HepG2 (cell line): ENCODE data around the gene DOCK4. TPM values are rescaled to one million over a fixed set of nuclear protein-coding genes. Genes with fewer than 3 reads are reported as not detected.
A peak's percentile ranks its signal among the peaks of the same experiment; 100 is the strongest.

Experiments used
- GTF3A ChIP-seq: sonication (generic); formaldehyde crosslinking; conservative IDR thresholded peaks from 2 replicates; pipeline ENCODE4 v1.4.0; 2020; ENCODE audit warnings: mild to moderate bottlenecking, missing genetic modification reagents
- HDAC2 ChIP-seq: sonication (generic); formaldehyde crosslinking; IDR thresholded peaks from 2 replicates; pipeline ENCODE4 v1.4.0; 2020; ENCODE audit warnings: missing genetic modification reagents
- MAZ ChIP-seq, 2 experiments: sonication (generic) in 1 of 2; formaldehyde crosslinking in 1 of 2; IDR thresholded peaks; 2 replicates each; pipeline versions ENCODE4 v1.5.0 to v1.6.1; 2012 to 2020; ENCODE audit warnings: low read depth in 2 of 2, mild to moderate bottlenecking in 2 of 2, borderline replicate concordance in 1 of 2, improper control_type of control experiment in 1 of 2, low read length in 1 of 2, missing genetic modification reagents in 1 of 2, moderate library complexity in 1 of 2
- MIER2 ChIP-seq: IDR thresholded peaks from 2 replicates; pipeline ENCODE4 v1.6.1; 2016; ENCODE audit warnings: missing biosample characterization, missing genetic modification reagents
- NCOA5 ChIP-seq: sonication (generic); formaldehyde crosslinking; IDR thresholded peaks from 2 replicates; pipeline ENCODE4 v1.4.0; 2020; ENCODE audit warnings: missing genetic modification reagents
- NKX3-1 ChIP-seq: sonication (generic); formaldehyde crosslinking; IDR thresholded peaks from 2 replicates; pipeline ENCODE4 v1.5.0; 2020; ENCODE audit warnings: missing genetic modification reagents
- NONO ChIP-seq, 2 experiments: fragments of 450-650 bp in 1 of 2; sonication (generic) in 1 of 2; formaldehyde crosslinking in 1 of 2; IDR thresholded peaks in 1 of 2; conservative IDR thresholded peaks in 1 of 2; 2 replicates each; pipeline versions ENCODE4 v1.6.1 to v1.8.0; 2017 to 2022; ENCODE audit warnings: mild to moderate bottlenecking in 1 of 2, missing genetic modification reagents in 1 of 2, moderate library complexity in 1 of 2
- PAWR ChIP-seq: sonication (generic); formaldehyde crosslinking; IDR thresholded peaks from 2 replicates; pipeline ENCODE4 v1.4.0; 2020; ENCODE audit warnings: missing genetic modification reagents, mild to moderate bottlenecking, borderline replicate concordance
- PRPF4 ChIP-seq: fragments of 200-400 bp; formaldehyde crosslinking; IDR thresholded peaks from 2 replicates; pipeline ENCODE4 v1.6.1; 2016; ENCODE audit warnings: low read length, low read depth; ENCODE audit not compliant: poor library complexity, severe bottlenecking
- SOX5 ChIP-seq: IDR thresholded peaks from 2 replicates; pipeline ENCODE4 v1.6.1; 2016; ENCODE audit warnings: borderline replicate concordance
- ZBTB8A ChIP-seq: sonication (generic); formaldehyde crosslinking; IDR thresholded peaks from 2 replicates; pipeline ENCODE4 v1.4.0; 2020; ENCODE audit warnings: mild to moderate bottlenecking, low read depth, missing genetic modification reagents, borderline replicate concordance
- ZC3H4 ChIP-seq: sonication (generic); formaldehyde crosslinking; IDR thresholded peaks from 2 replicates; pipeline ENCODE4 v1.4.0; 2020; ENCODE audit warnings: missing genetic modification reagents, borderline replicate concordance
- ZNF138 ChIP-seq: sonication (generic); formaldehyde crosslinking; IDR thresholded peaks from 2 replicates; pipeline ENCODE4 v1.5.0; 2020; ENCODE audit warnings: mild to moderate bottlenecking, low read depth, missing genetic modification reagents
- ZNF180 ChIP-seq: sonication (generic); formaldehyde crosslinking; IDR thresholded peaks from 2 replicates; pipeline ENCODE4 v1.4.0; 2020; ENCODE audit warnings: low read depth, missing genetic modification reagents, borderline replicate concordance
- ZNF605 ChIP-seq: sonication (generic); formaldehyde crosslinking; IDR thresholded peaks from 2 replicates; pipeline ENCODE4 v1.8.0; 2022; ENCODE audit warnings: mild to moderate bottlenecking, missing genetic modification reagents
- ZNF780A ChIP-seq: sonication (generic); formaldehyde crosslinking; IDR thresholded peaks from 2 replicates; pipeline ENCODE4 v1.8.0; 2022; ENCODE audit warnings: mild to moderate bottlenecking, missing genetic modification reagents, moderate library complexity
- polyA plus RNA-seq, 8 experiments: library from polyadenylated mRNA; depleted of rRNA in 3 of 8; stranded (reverse) in 7 of 8; unstranded in 1 of 8; fragments of >200 nt; fragmentation: Illumina TruSeq in 4 of 8; extraction: Trizol in 4 of 8; gene quantifications; 2 replicates each; pipeline versions ENCODE4 v1.2.1 to v1.2.3, GENCODE V29; 2011 to 2016; ENCODE audit warnings: low read depth in 4 of 8, missing spikeins in 1 of 8, mixed read lengths in 1 of 8; ENCODE audit not compliant: insufficient read depth in 1 of 8
- total RNA-seq, 5 experiments: library from RNA; depleted of rRNA; stranded (reverse); fragments of >200 nt; fragmentation: Illumina TruSeq; extraction: Trizol; gene quantifications; 2 replicates each; pipeline ENCODE4 v1.2.3, GENCODE V29; 2016; ENCODE audit warnings: low read depth in 1 of 5
- TF ChIP-seq, protein P1 (sequence below), 2 experiments: sonication (generic) in 1 of 2; formaldehyde crosslinking in 1 of 2; IDR thresholded peaks; 2 replicates each; pipeline versions ENCODE4 v1.6.1 to v1.9.0; 2014 to 2022; ENCODE audit warnings: antibody characterized with exemption in 1 of 2, borderline replicate concordance in 1 of 2, inconsistent platforms in 1 of 2, low read depth in 1 of 2, missing genetic modification reagents in 1 of 2
- TF ChIP-seq, protein P2 (sequence below): sonication (generic); formaldehyde crosslinking; IDR thresholded peaks from 2 replicates; pipeline ENCODE4 v1.4.0; 2020; ENCODE audit warnings: mild to moderate bottlenecking, missing genetic modification reagents
- TF ChIP-seq, protein P3 (sequence below): sonication (generic); formaldehyde crosslinking; IDR thresholded peaks from 2 replicates; pipeline ENCODE4 v1.9.0; 2021; ENCODE audit warnings: missing genetic modification reagents, borderline replicate concordance

The DOCK4 gene
- total and polyA plus RNA-seq, 2 of the 13 experiments (the other 11 are each of a cell fraction or from before 2014, with no cell fraction given): 13.5 to 17.4 TPM

DNA sequence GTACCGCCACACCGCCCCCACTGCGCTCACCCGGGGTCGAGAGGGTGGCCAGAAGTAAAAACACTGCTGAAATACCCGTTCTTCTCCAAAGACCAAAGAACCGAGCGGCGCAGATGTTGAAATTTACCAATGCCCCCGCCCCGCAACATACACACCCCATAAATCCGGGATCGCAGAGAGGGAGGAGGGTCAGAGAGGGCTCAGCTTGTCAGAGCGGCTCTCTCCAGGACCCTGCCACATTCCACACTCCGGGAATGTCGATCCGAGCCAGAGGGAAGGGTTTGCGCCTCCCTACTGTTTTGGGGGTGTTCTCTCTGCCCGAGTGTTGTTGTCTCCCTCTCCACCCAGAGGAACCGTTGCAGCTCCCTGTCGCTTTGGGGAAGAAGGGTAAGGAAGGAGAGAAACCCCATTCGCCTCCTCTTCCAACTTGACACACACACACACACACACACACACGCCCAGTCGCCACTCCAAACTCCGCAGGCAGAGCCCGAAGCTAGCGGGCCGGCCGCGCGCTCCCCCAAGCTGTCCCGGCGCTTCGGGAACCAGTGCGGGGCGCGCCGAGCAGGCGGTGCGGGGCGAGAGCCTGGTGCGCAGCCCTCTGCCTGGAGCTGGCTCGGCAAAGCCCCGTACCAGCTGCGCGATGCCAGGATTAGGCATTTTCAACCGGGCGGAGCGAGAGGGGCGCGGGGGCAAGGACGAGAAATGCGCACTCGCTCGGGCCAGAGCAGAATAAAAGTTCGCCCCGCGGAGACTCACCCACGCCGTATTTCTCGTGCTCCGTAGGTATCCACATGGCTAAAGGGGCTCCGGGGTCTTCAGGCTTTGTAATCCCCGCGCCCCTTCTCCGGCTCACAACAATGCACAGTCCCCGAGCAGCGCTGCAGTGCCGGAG lies 609 bp downstream of the DOCK4 start (continued):
- TF ChIP-seq, protein P1, sequence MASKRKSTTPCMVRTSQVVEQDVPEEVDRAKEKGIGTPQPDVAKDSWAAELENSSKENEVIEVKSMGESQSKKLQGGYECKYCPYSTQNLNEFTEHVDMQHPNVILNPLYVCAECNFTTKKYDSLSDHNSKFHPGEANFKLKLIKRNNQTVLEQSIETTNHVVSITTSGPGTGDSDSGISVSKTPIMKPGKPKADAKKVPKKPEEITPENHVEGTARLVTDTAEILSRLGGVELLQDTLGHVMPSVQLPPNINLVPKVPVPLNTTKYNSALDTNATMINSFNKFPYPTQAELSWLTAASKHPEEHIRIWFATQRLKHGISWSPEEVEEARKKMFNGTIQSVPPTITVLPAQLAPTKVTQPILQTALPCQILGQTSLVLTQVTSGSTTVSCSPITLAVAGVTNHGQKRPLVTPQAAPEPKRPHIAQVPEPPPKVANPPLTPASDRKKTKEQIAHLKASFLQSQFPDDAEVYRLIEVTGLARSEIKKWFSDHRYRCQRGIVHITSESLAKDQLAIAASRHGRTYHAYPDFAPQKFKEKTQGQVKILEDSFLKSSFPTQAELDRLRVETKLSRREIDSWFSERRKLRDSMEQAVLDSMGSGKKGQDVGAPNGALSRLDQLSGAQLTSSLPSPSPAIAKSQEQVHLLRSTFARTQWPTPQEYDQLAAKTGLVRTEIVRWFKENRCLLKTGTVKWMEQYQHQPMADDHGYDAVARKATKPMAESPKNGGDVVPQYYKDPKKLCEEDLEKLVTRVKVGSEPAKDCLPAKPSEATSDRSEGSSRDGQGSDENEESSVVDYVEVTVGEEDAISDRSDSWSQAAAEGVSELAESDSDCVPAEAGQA (IDR thresholded peaks at IDR 0.05; ENCODE audit: low read depth): no peak
- TF ChIP-seq, protein P1 (CRISPR knock-in tag; IDR thresholded peaks at IDR 0.05; ENCODE audit: borderline replicate concordance): peak; percentile 63; the same call in 1 of the 2 replicates
- TF ChIP-seq HDAC2 (no peak; the same call in 1 of the 2 replicates), ZC3H4 (CRISPR knock-in tag) (no peak), ZBTB8A (CRISPR knock-in tag) (peak; percentile 11; the same call in 1 of the 2 replicates), NKX3-1 (0 out of 2 replicates have a peak, but pooled peaks have one; percentile 27), ZNF605 (CRISPR knock-in tag) (no peak), NONO (IDR thresholded peaks at IDR 0.05) (no peak), NONO (CRISPR knock-in tag; conservative IDR thresholded peaks at IDR 0.05) (0 out of 2 replicates have a peak, but pooled peaks have one; percentile 6), PRPF4 (no peak), MAZ (IDR thresholded peaks at IDR 0.05; ENCODE audit: borderline replicate concordance, low read depth, low read length) (no peak), MAZ (CRISPR knock-in tag; IDR thresholded peaks at IDR 0.05; ENCODE audit: low read depth) (no peak), ZNF780A (CRISPR knock-in tag) (no peak), NCOA5 (0 out of 2 replicates have a peak, but pooled peaks have one; percentile 12), ZNF138 (no peak), SOX5 (CRISPR knock-in tag) (no peak), ZNF180 (CRISPR knock-in tag) (no peak), GTF3A (CRISPR knock-in tag) (no peak), MIER2 (no peak), PAWR (CRISPR knock-in tag) (no peak)
- TF ChIP-seq, protein P2, sequence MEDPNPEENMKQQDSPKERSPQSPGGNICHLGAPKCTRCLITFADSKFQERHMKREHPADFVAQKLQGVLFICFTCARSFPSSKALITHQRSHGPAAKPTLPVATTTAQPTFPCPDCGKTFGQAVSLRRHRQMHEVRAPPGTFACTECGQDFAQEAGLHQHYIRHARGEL (CRISPR knock-in tag): no peak
- TF ChIP-seq, protein P3, sequence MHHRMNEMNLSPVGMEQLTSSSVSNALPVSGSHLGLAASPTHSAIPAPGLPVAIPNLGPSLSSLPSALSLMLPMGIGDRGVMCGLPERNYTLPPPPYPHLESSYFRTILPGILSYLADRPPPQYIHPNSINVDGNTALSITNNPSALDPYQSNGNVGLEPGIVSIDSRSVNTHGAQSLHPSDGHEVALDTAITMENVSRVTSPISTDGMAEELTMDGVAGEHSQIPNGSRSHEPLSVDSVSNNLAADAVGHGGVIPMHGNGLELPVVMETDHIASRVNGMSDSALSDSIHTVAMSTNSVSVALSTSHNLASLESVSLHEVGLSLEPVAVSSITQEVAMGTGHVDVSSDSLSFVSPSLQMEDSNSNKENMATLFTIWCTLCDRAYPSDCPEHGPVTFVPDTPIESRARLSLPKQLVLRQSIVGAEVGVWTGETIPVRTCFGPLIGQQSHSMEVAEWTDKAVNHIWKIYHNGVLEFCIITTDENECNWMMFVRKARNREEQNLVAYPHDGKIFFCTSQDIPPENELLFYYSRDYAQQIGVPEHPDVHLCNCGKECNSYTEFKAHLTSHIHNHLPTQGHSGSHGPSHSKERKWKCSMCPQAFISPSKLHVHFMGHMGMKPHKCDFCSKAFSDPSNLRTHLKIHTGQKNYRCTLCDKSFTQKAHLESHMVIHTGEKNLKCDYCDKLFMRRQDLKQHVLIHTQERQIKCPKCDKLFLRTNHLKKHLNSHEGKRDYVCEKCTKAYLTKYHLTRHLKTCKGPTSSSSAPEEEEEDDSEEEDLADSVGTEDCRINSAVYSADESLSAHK (CRISPR knock-in tag): no peak
